ENCODE results near the gene FGF12.

FGF12 gene

DNA sequence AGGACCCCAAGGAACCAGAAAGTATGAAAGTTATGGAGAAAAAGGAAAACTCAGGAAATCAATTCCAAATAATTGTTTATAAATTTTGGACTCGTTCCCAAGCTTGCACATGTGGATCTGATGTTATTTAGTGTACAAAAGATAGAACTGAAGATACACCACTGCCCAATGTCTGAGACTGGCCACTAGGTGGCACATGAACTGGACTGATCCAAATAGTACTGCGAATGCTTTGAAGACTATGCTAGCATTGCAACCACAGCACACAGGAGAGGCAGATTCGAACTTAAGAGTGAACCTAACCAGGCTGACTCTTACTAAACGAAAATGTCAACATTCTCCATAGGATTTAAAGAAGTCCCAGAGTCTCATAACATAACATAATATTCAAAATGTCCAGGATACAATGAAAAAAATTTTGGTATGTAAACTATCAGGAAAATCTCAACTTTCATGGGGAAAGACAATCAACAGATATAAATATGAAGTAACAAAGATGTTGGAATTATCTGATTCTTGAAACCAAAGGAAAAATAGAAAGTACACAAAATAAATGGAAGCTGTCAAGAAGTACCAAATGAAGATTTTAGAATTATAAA is 596.7 kb downstream of the FGF12 start:
- no peaks in the 10 kb centered on the region for H3K27me3 ChIP-seq (ENCODE audit: control insufficient read depth in 2 of 2, insufficient read depth in 2 of 2, low read length in 2 of 2)
- no peaks in the 10 kb centered on the region for H3K9me3 ChIP-seq (ENCODE audit: control insufficient read depth in 2 of 2, low read length in 2 of 2)
- no peak overlapping the region for H3K27ac ChIP-seq (ENCODE audit: low read depth in 2 of 2, low read length in 2 of 2)
- no peak overlapping the region for H3K9ac ChIP-seq (ENCODE audit: low read depth in 1 of 2, low read length in 2 of 2)
- no peaks in the 10 kb centered on the region for H3K4me1 ChIP-seq (ENCODE audit: control insufficient read depth in 2 of 2, insufficient read depth in 2 of 2, low read length in 2 of 2)
- H3K4me3 ChIP-seq (ENCODE audit: low read length in 2 of 2) = no peak overlapping the region
- no peaks in the 10 kb centered on the region for H3K36me3 ChIP-seq (ENCODE audit: control insufficient read depth in 2 of 2, insufficient read depth in 2 of 2, low read length in 2 of 2)

DNA sequence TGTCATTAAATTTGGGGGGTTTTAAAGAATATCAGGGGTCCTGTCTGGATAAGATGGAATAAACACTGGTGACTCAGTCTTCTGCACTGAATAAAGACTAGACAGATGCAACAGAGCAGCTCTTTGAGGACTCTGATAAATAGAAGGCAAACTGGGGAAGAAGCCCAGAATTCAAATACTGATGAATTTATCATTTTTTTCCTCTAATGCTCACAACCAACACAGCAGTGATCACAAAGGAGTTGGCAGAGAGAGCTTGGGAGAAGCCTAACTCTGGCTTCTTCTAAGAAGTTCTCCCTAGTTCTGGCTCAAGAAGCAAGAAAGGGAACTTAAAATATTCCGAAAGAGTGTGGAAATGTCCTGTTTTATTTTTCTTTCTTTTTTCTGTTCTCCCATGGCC is 597.8 kb downstream of the FGF12 start:
- Histone ChIP-seq H3K9ac (ENCODE audit: low read depth in 1 of 2, low read length in 2 of 2) (no peak overlapping the region), H3K4me3 (ENCODE audit: low read length in 2 of 2) (no peak overlapping the region), H3K27ac (ENCODE audit: low read depth in 2 of 2, low read length in 2 of 2) (no peak overlapping the region), H3K36me3 (ENCODE audit: control insufficient read depth in 2 of 2, insufficient read depth in 2 of 2, low read length in 2 of 2) (no peaks in the 10 kb centered on the region), H3K4me1 (ENCODE audit: control insufficient read depth in 2 of 2, insufficient read depth in 2 of 2, low read length in 2 of 2) (no peaks in the 10 kb centered on the region), H3K27me3 (ENCODE audit: control insufficient read depth in 2 of 2, insufficient read depth in 2 of 2, low read length in 2 of 2) (no peaks in the 10 kb centered on the region), H3K9me3 (ENCODE audit: control insufficient read depth in 2 of 2, low read length in 2 of 2) (no peaks in the 10 kb centered on the region)

DNA sequence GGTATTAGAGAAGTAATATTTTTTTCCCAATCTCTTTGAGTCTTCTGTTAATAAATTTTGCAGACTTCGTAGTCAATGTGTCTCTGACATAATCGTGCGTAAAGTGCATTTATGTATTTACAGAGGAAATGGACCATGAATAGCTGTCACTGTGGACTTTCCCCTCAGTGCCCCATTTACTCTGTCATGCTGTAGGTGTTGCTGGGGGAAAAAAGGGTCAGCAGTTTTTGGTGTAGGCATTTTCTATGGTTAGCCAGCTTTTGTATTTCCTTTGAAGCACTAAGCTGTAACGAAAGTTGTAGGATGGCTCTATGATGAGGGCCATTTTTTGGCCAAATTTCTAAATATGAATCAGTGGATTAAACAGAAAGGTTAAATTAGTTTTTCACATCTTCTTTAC is 598.4 kb downstream of the FGF12 start:
- no peaks in the 10 kb centered on the region for H3K36me3 ChIP-seq (ENCODE audit: control insufficient read depth in 2 of 2, insufficient read depth in 2 of 2, low read length in 2 of 2)
- no peaks in the 10 kb centered on the region for H3K27me3 ChIP-seq (ENCODE audit: control insufficient read depth in 2 of 2, insufficient read depth in 2 of 2, low read length in 2 of 2)
- no peak overlapping the region for H3K9ac ChIP-seq (ENCODE audit: low read depth in 1 of 2, low read length in 2 of 2)
- no peak overlapping the region for H3K27ac ChIP-seq (ENCODE audit: low read depth in 2 of 2, low read length in 2 of 2)
- H3K4me1 ChIP-seq (ENCODE audit: control insufficient read depth in 2 of 2, insufficient read depth in 2 of 2, low read length in 2 of 2) = no peaks in the 10 kb centered on the region
- no peaks in the 10 kb centered on the region for H3K9me3 ChIP-seq (ENCODE audit: control insufficient read depth in 2 of 2, low read length in 2 of 2)
- H3K4me3 ChIP-seq (ENCODE audit: low read length in 2 of 2) = no peak overlapping the region

DNA sequence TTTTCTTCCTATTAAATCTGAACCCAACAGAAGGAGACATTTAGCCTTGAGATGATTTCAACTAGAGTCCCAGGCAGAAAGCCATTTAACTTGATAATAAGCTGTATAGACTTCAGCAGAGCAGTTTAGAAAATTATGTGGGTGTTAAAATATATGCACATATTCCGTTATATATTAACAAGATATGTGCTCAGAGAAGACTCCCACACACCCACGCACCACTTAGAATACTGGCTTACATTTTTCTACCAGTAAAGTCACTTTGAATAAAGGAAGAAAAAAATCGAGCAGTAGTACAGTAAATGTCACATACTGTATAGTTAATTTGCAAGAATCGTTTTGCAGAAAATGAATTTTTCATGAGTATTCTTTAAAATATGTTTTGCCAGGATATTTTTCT is 599.3 kb downstream of the FGF12 start:
- Histone ChIP-seq H3K36me3 (ENCODE audit: control insufficient read depth in 2 of 2, insufficient read depth in 2 of 2, low read length in 2 of 2) (no peaks in the 10 kb centered on the region), H3K27ac (ENCODE audit: low read depth in 2 of 2, low read length in 2 of 2) (no peak overlapping the region), H3K9me3 (ENCODE audit: control insufficient read depth in 2 of 2, low read length in 2 of 2) (no peaks in the 10 kb centered on the region), H3K27me3 (ENCODE audit: control insufficient read depth in 2 of 2, insufficient read depth in 2 of 2, low read length in 2 of 2) (no peaks in the 10 kb centered on the region), H3K9ac (ENCODE audit: low read depth in 1 of 2, low read length in 2 of 2) (no peak overlapping the region), H3K4me3 (ENCODE audit: low read length in 2 of 2) (no peak overlapping the region), H3K4me1 (ENCODE audit: control insufficient read depth in 2 of 2, insufficient read depth in 2 of 2, low read length in 2 of 2) (no peaks in the 10 kb centered on the region)

DNA sequence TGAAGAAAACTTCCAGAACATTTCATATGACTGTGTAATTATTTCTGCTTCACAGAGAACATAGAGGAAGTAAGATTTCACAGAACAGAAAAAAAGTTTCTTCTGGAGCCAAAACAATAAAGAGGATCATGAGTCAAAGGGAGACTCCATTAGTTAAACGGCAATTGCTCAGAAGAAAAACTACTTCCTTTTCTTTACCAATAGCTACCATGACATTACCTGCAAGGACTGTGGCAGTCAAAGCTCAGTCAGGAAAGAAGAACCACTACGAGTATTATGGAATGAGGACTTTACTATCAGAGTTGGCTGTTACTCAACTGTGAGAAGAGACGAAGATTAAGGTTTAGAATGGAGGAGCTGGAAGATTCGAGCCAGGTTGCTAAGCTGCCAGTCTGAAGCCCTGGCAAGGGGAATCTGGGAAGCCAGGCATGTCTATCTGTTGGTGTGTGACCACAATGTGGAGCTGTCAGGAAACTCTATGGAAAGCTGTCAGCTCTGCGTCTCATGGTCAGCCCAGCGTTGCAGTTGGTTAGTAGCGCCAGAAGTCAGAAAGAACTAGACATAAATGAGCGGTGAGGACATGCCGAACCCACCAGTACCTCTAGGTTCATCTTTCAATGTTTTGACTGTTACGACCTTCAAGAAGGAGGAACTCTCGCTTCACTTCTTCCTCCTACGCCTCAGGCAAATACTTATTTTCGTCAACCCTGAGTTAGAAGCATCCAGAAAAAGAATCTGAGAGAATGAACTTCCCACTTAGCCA is 604.3 kb downstream of the FGF12 start:
- H3K9ac ChIP-seq (ENCODE audit: low read depth in 1 of 2, low read length in 2 of 2) = no peak overlapping the region
- no peaks in the 10 kb centered on the region for H3K4me1 ChIP-seq (ENCODE audit: control insufficient read depth in 2 of 2, insufficient read depth in 2 of 2, low read length in 2 of 2)
- no peaks in the 10 kb centered on the region for H3K27me3 ChIP-seq (ENCODE audit: control insufficient read depth in 2 of 2, insufficient read depth in 2 of 2, low read length in 2 of 2)
- H3K27ac ChIP-seq (ENCODE audit: low read depth in 2 of 2, low read length in 2 of 2) = no peak overlapping the region
- no peaks in the 10 kb centered on the region for H3K36me3 ChIP-seq (ENCODE audit: control insufficient read depth in 2 of 2, insufficient read depth in 2 of 2, low read length in 2 of 2)
- peak overlapping the region in 1 of 2 donors; percentile 20 for H3K4me3 ChIP-seq (ENCODE audit: low read length in 2 of 2)
- no peaks in the 10 kb centered on the region for H3K9me3 ChIP-seq (ENCODE audit: control insufficient read depth in 2 of 2, low read length in 2 of 2)

DNA sequence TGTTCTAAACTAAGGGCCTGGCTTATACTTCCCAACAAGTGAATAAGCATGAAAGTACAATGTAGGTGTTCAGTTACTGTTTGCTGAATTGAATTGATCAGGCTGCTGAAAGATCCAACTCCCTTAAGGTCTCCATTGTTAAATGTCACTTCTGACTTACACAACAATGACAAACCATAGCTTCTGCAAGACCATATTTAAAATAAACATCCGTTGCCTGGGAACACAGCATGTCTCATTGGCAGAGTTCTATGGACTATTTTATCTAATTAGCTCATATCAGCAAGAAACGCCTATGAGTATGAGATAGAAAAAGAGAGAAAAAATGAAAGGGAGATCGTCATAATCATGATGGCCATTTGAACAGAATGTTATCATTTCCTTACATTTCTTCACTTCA is 605.4 kb downstream of the FGF12 start:
- no peaks in the 10 kb centered on the region for H3K4me1 ChIP-seq (ENCODE audit: control insufficient read depth in 2 of 2, insufficient read depth in 2 of 2, low read length in 2 of 2)

DNA sequence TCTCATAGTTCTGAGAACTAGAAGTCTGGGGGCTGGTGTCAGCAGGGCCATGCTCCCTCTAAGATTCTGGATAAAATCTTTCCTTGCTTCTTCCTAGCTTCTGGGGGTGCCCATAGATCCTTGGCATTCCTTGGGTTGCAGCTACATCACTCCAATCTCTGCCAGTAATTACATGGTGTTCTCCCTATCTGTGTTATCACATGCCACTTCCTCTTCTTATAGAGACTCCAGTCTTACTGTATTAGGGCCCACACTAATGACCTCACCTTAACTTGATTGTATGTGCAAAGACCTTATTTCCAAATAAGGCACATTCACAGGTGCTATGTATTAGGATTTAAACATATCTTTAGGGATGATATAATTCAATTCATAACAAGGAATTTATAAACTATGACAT is 618.5 kb downstream of the FGF12 start:
- Histone ChIP-seq H3K9ac (ENCODE audit: low read depth in 1 of 2, low read length in 2 of 2) (no peak overlapping the region), H3K36me3 (ENCODE audit: control insufficient read depth in 2 of 2, insufficient read depth in 2 of 2, low read length in 2 of 2) (no peaks in the 10 kb centered on the region), H3K27ac (ENCODE audit: low read depth in 2 of 2, low read length in 2 of 2) (no peak overlapping the region), H3K4me1 (ENCODE audit: control insufficient read depth in 2 of 2, insufficient read depth in 2 of 2, low read length in 2 of 2) (no peaks in the 10 kb centered on the region), H3K9me3 (ENCODE audit: control insufficient read depth in 2 of 2, low read length in 2 of 2) (no peaks in the 10 kb centered on the region), H3K27me3 (ENCODE audit: control insufficient read depth in 2 of 2, insufficient read depth in 2 of 2, low read length in 2 of 2) (no peaks in the 10 kb centered on the region), H3K4me3 (ENCODE audit: low read length in 2 of 2) (no peak overlapping the region)

More for the DNA sequence above, 605.4 kb downstream of the FGF12 start:
- H3K36me3 ChIP-seq (ENCODE audit: control insufficient read depth in 2 of 2, insufficient read depth in 2 of 2, low read length in 2 of 2) = no peaks in the 10 kb centered on the region
- no peaks in the 10 kb centered on the region for H3K9me3 ChIP-seq (ENCODE audit: control insufficient read depth in 2 of 2, low read length in 2 of 2)
- H3K27me3 ChIP-seq (ENCODE audit: control insufficient read depth in 2 of 2, insufficient read depth in 2 of 2, low read length in 2 of 2) = no peaks in the 10 kb centered on the region
- no peak overlapping the region for H3K9ac ChIP-seq (ENCODE audit: low read depth in 1 of 2, low read length in 2 of 2)
- H3K27ac ChIP-seq (ENCODE audit: low read depth in 2 of 2, low read length in 2 of 2) = no peak overlapping the region
- no peak overlapping the region for H3K4me3 ChIP-seq (ENCODE audit: low read length in 2 of 2)

DNA sequence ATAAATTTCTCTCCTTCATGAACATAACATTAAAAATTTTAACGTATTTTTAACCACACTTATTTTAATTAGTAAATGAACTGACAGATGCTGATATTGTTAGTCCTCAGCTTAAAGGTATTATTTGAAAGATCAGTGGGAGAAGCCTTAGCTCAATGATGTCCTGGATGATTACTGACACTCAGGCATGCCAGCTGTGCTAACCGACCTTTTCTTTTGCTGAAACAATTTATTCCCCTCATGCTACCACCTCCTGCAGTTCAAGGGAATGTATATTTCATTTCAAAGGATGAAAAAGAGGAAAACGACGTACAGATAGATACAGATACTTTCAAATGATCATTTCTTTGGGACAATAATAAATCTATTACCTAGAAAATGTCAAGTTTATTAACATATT is 620.8 kb downstream of the FGF12 start:
- Histone ChIP-seq H3K4me3 (ENCODE audit: low read length in 2 of 2) (no peak overlapping the region), H3K4me1 (ENCODE audit: control insufficient read depth in 2 of 2, insufficient read depth in 2 of 2, low read length in 2 of 2) (no peaks in the 10 kb centered on the region), H3K9ac (ENCODE audit: low read depth in 1 of 2, low read length in 2 of 2) (no peak overlapping the region), H3K27ac (ENCODE audit: low read depth in 2 of 2, low read length in 2 of 2) (no peak overlapping the region), H3K27me3 (ENCODE audit: control insufficient read depth in 2 of 2, insufficient read depth in 2 of 2, low read length in 2 of 2) (no peaks in the 10 kb centered on the region), H3K36me3 (ENCODE audit: control insufficient read depth in 2 of 2, insufficient read depth in 2 of 2, low read length in 2 of 2) (no peaks in the 10 kb centered on the region), H3K9me3 (ENCODE audit: control insufficient read depth in 2 of 2, low read length in 2 of 2) (no peaks in the 10 kb centered on the region)

DNA sequence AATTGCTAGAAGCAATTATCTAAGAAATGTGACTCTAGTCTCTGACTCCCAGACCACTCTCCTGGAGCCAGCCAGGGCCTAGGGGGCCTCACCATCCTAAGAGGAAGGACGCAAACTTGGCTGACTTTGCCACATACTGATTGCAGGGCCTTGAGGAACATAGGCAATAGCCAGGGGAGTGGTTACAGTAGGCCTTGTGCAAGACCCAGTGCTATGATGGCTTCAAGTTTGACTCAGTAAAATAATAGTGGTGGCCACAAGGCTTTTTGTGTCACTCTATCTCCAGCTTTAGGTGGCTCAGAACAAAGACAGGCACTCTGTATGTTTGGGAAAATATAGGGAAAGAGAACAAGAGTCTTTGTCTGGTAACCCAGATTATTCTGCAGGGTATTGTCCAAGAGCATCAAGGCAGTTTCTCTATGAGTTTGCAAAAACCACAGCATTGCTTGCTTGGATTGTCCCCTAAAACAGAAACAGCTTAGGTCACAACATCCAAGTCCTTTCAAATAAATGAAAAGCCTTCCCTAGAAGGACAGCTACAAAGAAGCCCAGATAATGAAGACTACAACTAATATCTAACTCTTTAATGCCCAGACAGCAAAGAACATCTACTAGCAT is 634.8 kb downstream of the FGF12 start:
- H3K27ac ChIP-seq (ENCODE audit: low read depth in 2 of 2, low read length in 2 of 2) = no peak overlapping the region
- H3K4me3 ChIP-seq (ENCODE audit: low read length in 2 of 2) = no peak overlapping the region
- H3K9ac ChIP-seq (ENCODE audit: low read depth in 1 of 2, low read length in 2 of 2) = no peak overlapping the region
- H3K27me3 ChIP-seq (ENCODE audit: control insufficient read depth in 2 of 2, insufficient read depth in 2 of 2, low read length in 2 of 2) = no peaks in the 10 kb centered on the region
- H3K4me1 ChIP-seq (ENCODE audit: control insufficient read depth in 2 of 2, insufficient read depth in 2 of 2, low read length in 2 of 2) = no peaks in the 10 kb centered on the region
- H3K36me3 ChIP-seq (ENCODE audit: control insufficient read depth in 2 of 2, insufficient read depth in 2 of 2, low read length in 2 of 2) = no peaks in the 10 kb centered on the region
- no peaks in the 10 kb centered on the region for H3K9me3 ChIP-seq (ENCODE audit: control insufficient read depth in 2 of 2, low read length in 2 of 2)

DNA sequence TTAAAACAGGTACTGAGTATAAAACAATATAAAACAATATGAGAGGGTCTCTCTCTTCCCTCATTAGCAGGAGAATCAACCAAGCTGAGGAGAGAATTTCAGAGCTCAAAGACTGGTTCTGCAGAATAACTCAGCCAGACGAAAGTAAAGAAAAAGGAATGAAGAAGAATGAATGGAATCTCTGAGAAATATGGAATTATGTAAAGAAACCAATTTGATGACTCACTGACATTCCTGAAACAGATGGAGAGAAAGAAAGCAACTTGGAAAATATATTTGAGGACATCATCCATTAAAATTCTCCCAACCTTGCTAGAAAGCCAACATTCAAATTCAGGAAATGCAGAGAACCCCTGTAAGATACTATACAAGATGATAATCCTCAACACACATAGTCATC is 635.5 kb downstream of the FGF12 start:
- Histone ChIP-seq H3K4me1 (ENCODE audit: control insufficient read depth in 2 of 2, insufficient read depth in 2 of 2, low read length in 2 of 2) (no peaks in the 10 kb centered on the region), H3K4me3 (ENCODE audit: low read length in 2 of 2) (no peak overlapping the region), H3K36me3 (ENCODE audit: control insufficient read depth in 2 of 2, insufficient read depth in 2 of 2, low read length in 2 of 2) (no peaks in the 10 kb centered on the region), H3K9me3 (ENCODE audit: control insufficient read depth in 2 of 2, low read length in 2 of 2) (no peaks in the 10 kb centered on the region), H3K27me3 (ENCODE audit: control insufficient read depth in 2 of 2, insufficient read depth in 2 of 2, low read length in 2 of 2) (no peaks in the 10 kb centered on the region), H3K27ac (ENCODE audit: low read depth in 2 of 2, low read length in 2 of 2) (no peak overlapping the region), H3K9ac (ENCODE audit: low read depth in 1 of 2, low read length in 2 of 2) (no peak overlapping the region)

All from mucosa of rectum (tissue), 2 donors.